Measurements from ENCODE around the gene IQSEC2. TPM values are rescaled to one million over a fixed set of nuclear protein-coding genes. Genes with fewer than 3 reads are reported as not detected.

IQSEC2 gene
- total and polyA plus RNA-seq, 2 experiments from 2014 or later: 6.0 to 10.2 TPM

DNA sequence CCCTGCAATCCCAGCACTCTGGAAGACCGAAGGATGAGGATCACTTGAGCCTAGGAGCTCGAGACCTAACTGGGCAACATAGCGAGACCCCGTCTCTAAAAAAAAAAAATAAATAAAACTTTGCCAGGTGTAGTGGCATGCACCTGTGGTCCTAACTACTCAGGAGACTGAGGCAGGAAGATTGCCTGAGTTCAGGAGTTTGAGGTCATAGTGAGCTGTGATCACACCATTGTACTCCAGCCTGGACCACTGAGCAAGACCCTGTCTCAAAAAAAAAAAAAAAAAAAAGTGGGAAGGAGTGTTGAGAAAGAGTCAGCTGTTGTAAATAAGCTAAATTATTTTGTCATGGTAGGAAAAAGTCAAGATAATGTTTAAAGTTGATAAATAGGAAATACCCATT is 27.5 kb upstream of the IQSEC2 start:
- H3F3A ChIP-seq (ENCODE audit: insufficient read depth): peaks cover 7% of the 10 kb centered on the region; the same call in 1 of the 2 replicates
- no peaks in the 10 kb centered on the region for H3K9me3 ChIP-seq (ENCODE audit: low read depth)
- DNase-seq: no peak
- H3K36me3 ChIP-seq (ENCODE audit: low read depth): no peaks in the 10 kb centered on the region
- H2AFZ ChIP-seq: no peak overlapping the region
- H3K4me1 ChIP-seq (ENCODE audit: insufficient read depth): peaks cover 13% of the 10 kb centered on the region
- no peaks in the 10 kb centered on the region for H3K9me2 ChIP-seq (ENCODE audit: insufficient read depth)
- no peak overlapping the region for H3K27ac ChIP-seq
- TF ChIP-seq EZH2phosphoT487 (IDR thresholded peaks at IDR 0.05; ENCODE audit: insufficient read depth, low read depth) (no peak), EZH2 (IDR thresholded peaks at IDR 0.05; ENCODE audit: insufficient read depth, poor library complexity, severe bottlenecking) (no peak)
- WGBS, 2 experiments (ENCODE audit: low coverage in 1 of 2, low lambda C conversion rate in 2 of 2, missing lambda C conversion rate in 2 of 2): 94 to 98% methylated on average over 4 of the region's 4 CpGs
- no peaks in the 10 kb centered on the region for H3K27me3 ChIP-seq (replicated peaks; ENCODE audit: insufficient read depth)
- no peaks in the 10 kb centered on the region for H3K79me2 ChIP-seq (ENCODE audit: insufficient read depth)
- no peak overlapping the region for H3K4me2 ChIP-seq (ENCODE audit: unreplicated experiment)
- H3K4me3 ChIP-seq: no peak overlapping the region
- no peaks in the 10 kb centered on the region for H4K20me1 ChIP-seq (ENCODE audit: insufficient read depth)
- in situ Hi-C loops (cut with MboI): no loop called here
- H3K9ac ChIP-seq: no peak overlapping the region

DNA sequence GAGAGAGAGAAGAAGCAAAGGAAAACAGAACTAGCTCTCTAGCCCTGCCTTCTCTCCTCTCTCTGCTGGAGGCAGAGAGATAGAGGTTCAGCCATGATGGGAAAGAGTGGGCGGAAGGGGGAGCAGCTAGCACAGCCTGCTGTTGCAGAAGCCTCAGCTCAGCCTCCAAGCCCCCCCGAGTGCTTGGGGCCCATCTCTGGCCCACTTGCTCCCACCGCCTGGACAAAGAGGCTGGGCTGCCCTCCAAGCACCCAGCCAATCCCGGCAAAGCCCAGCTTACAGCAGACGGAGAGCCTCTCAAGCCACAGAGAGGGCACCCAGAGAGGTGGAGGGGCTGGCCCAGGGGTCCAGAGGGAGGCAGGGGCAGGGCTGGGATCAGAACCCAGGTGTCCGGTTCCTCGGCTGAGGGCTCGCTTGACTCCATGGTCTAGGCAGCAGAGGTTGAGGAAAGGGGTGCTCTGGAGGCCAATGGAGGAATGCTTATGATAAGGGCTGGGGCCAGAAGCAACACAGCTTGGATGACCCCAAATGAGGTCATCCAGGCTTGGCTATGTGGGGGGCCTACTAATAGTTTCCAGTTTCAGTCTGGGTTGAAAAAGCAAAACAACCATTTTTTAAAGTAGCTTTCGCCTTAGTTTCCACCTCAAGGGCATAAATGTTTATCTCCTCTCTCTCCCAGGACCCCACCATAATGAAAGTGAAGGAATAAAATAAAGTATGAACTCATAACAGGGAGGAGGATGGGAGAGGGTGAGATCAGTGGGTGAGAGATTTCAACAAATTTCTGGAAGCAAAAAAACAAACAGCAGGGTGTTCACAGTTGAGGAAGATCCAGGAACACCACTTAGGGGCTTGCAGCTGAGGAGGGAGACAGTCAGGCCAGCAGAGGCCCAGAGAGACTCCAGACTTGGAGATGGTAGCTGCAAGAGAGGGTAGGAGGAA is 24.9 kb upstream of the IQSEC2 start:
- no peak overlapping the region for H3K4me2 ChIP-seq (ENCODE audit: unreplicated experiment)
- TF ChIP-seq EZH2phosphoT487 (IDR thresholded peaks at IDR 0.05; ENCODE audit: insufficient read depth, low read depth): no peak
- no peak for TF ChIP-seq EZH2 (IDR thresholded peaks at IDR 0.05; ENCODE audit: insufficient read depth, poor library complexity, severe bottlenecking)
- no peaks in the 10 kb centered on the region for H3K27me3 ChIP-seq (replicated peaks; ENCODE audit: insufficient read depth)
- no peaks in the 10 kb centered on the region for H3K36me3 ChIP-seq (ENCODE audit: low read depth)
- no peaks in the 10 kb centered on the region for H3K79me2 ChIP-seq (ENCODE audit: insufficient read depth)
- DNase-seq: no peak
- H3K27ac ChIP-seq: no peak overlapping the region
- no peaks in the 10 kb centered on the region for H3K9me3 ChIP-seq (ENCODE audit: low read depth)
- H3K4me3 ChIP-seq: no peak overlapping the region
- H3K9me2 ChIP-seq (ENCODE audit: insufficient read depth): no peaks in the 10 kb centered on the region
- H3K9ac ChIP-seq: no peak overlapping the region
- in situ Hi-C loops (cut with MboI): no loop called here
- H3K4me1 ChIP-seq (ENCODE audit: insufficient read depth): no peaks in the 10 kb centered on the region
- WGBS, 2 experiments (ENCODE audit: low coverage in 1 of 2, low lambda C conversion rate in 2 of 2, missing lambda C conversion rate in 2 of 2): 78 to 85% methylated on average over 7 of the region's 9 CpGs
- no peaks in the 10 kb centered on the region for H3F3A ChIP-seq (ENCODE audit: insufficient read depth)
- no peak overlapping the region for H2AFZ ChIP-seq
- H4K20me1 ChIP-seq (ENCODE audit: insufficient read depth): no peaks in the 10 kb centered on the region

DNA sequence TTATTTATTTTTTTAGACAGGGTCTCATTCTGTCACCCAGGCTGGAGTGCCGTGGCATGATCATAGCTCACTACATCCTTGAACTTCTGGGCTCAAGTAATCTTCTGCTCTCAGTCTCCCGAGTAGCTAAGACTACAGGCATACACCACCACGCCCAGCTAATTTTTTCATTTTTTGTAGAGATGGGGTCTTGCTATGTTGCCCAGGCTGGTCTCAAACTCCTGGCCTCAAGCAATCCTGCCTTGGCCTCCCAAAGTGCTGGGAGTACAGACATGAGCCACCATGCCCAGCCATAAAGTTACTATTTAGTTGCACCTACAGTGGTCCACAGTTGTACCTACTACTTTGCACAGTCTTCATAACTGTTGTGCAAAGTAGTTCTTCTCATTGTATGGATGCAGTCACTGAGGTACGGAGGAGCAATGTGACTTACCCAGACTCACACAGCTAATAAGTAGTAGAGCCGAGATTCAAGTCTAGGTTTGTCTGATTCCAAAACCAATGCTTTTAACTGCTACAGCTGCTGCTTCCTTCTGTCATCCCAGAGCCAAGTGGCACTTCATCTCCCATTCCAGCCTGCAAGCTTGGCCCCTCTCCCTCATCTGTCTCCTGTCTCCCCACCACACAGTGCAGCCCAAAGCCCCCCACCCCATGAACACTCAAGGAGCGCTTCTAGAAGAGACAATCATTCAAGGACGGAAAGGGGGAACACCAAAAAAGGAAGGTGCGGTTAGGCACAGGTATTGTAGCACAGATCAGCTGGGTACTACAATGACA is 24.0 kb upstream of the IQSEC2 start:
- 97% methylated on average over 5 to 8 of the region's 8 CpGs for WGBS, 2 experiments (ENCODE audit: low coverage in 1 of 2, low lambda C conversion rate in 2 of 2, missing lambda C conversion rate in 2 of 2)
- Histone ChIP-seq H3K27me3 (replicated peaks; ENCODE audit: insufficient read depth) (no peaks in the 10 kb centered on the region), H4K20me1 (ENCODE audit: insufficient read depth) (no peaks in the 10 kb centered on the region), H3K9ac (no peak overlapping the region), H3K79me2 (ENCODE audit: insufficient read depth) (no peaks in the 10 kb centered on the region), H3K4me3 (no peak overlapping the region), H3K4me1 (ENCODE audit: insufficient read depth) (no peaks in the 10 kb centered on the region), H2AFZ (no peak overlapping the region), H3K36me3 (ENCODE audit: low read depth) (no peaks in the 10 kb centered on the region), H3K9me3 (ENCODE audit: low read depth) (no peaks in the 10 kb centered on the region), H3K27ac (no peak overlapping the region), H3K9me2 (ENCODE audit: insufficient read depth) (no peaks in the 10 kb centered on the region), H3F3A (ENCODE audit: insufficient read depth) (no peaks in the 10 kb centered on the region), H3K4me2 (ENCODE audit: unreplicated experiment) (no peak overlapping the region)
- no peak for TF ChIP-seq EZH2phosphoT487 (IDR thresholded peaks at IDR 0.05; ENCODE audit: insufficient read depth, low read depth)
- no peak for TF ChIP-seq EZH2 (IDR thresholded peaks at IDR 0.05; ENCODE audit: insufficient read depth, poor library complexity, severe bottlenecking)
- DNase-seq: no peak
- in situ Hi-C loops (cut with MboI): no loop called here

DNA sequence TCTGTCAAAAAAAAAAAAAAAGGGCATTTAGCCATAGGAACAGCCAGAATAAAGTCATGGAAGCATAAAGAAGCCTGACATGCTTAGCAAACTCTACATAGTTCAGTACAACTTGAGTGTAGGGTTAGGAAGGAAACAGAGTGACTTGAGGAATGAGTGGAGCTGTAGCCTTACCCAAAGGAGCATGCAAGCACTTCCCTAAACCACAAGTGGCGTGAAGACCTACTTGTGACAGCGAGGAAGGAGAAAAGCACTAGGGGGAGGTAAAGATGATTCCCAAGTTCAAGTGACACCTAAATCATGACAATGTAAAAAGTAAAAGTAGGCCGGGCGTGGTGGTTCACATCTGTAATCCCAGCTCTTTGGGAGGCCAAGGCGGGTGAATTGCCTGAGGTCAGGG is 21.8 kb upstream of the IQSEC2 start:
- no peaks in the 10 kb centered on the region for H3K36me3 ChIP-seq (ENCODE audit: low read depth)
- H3K4me1 ChIP-seq (ENCODE audit: insufficient read depth): no peaks in the 10 kb centered on the region
- no peaks in the 10 kb centered on the region for H3F3A ChIP-seq (ENCODE audit: insufficient read depth)
- H3K4me3 ChIP-seq: no peak overlapping the region
- TF ChIP-seq EZH2 (IDR thresholded peaks at IDR 0.05; ENCODE audit: insufficient read depth, poor library complexity, severe bottlenecking): no peak
- TF ChIP-seq EZH2phosphoT487 (IDR thresholded peaks at IDR 0.05; ENCODE audit: insufficient read depth, low read depth): no peak
- no peak overlapping the region for H3K9ac ChIP-seq
- H3K9me3 ChIP-seq (ENCODE audit: low read depth): no peaks in the 10 kb centered on the region
- WGBS, 2 experiments (ENCODE audit: low coverage in 1 of 2, low lambda C conversion rate in 2 of 2, missing lambda C conversion rate in 2 of 2): 95 to 100% methylated on average over 3 to 5 of the region's 5 CpGs
- no peak overlapping the region for H2AFZ ChIP-seq
- no peaks in the 10 kb centered on the region for H3K27me3 ChIP-seq (replicated peaks; ENCODE audit: insufficient read depth)
- H4K20me1 ChIP-seq (ENCODE audit: insufficient read depth): no peaks in the 10 kb centered on the region
- in situ Hi-C loops (cut with MboI): no loop called here
- DNase-seq: no peak
- no peaks in the 10 kb centered on the region for H3K79me2 ChIP-seq (ENCODE audit: insufficient read depth)
- no peaks in the 10 kb centered on the region for H3K9me2 ChIP-seq (ENCODE audit: insufficient read depth)
- no peak overlapping the region for H3K4me2 ChIP-seq (ENCODE audit: unreplicated experiment)
- no peak overlapping the region for H3K27ac ChIP-seq
